ENCODE measurements around the gene UBXN7.

The UBXN7 gene

GRCh38 chr3:196444500-196444894 is 12.3 kb upstream of the UBXN7 start:
- Histone ChIP-seq H3K18ac (ENCODE audit: low read length) (no peak overlapping the region), H3K9ac (ENCODE audit: low read length) (no peak overlapping the region), H3K4me2 (ENCODE audit: low read length) (no peak overlapping the region), H4K91ac (ENCODE audit: low read depth, low read length) (no peak overlapping the region), H3K4me1 (ENCODE audit: control insufficient read depth in 1 of 2, insufficient read depth in 2 of 2, low read length in 2 of 2) (no peaks in the 10 kb centered on the region), H2BK5ac (ENCODE audit: low read depth, low read length, poor library complexity) (no peak overlapping the region), H4K8ac (ENCODE audit: low read depth, low read length) (no peak overlapping the region), H4K12ac (ENCODE audit: low read depth, low read length) (no peak overlapping the region), H3K4me3 (ENCODE audit: low read depth, low read length) (no peak overlapping the region), H3K9me3 (ENCODE audit: insufficient read depth, low read depth, low read length) (no peaks in the 10 kb centered on the region), H3K36me3 (ENCODE audit: control insufficient read depth in 1 of 2, insufficient read depth in 2 of 2, low read length in 2 of 2) (no peaks in the 10 kb centered on the region), H3K14ac (ENCODE audit: low read length) (no peak overlapping the region), H3K4ac (ENCODE audit: low read depth, low read length) (no peak overlapping the region), H3K27me3 (ENCODE audit: insufficient read depth, low read length) (no peaks in the 10 kb centered on the region), H3K27ac (ENCODE audit: low read depth, low read length) (no peak overlapping the region), H3K79me1 (ENCODE audit: low read length) (no peaks in the 10 kb centered on the region), H3K79me2 (ENCODE audit: control insufficient read depth, insufficient read depth, low read length, poor library complexity) (no peaks in the 10 kb centered on the region), H2BK120ac (ENCODE audit: insufficient read depth, low read length, poor library complexity) (no peak overlapping the region), H2AK5ac (ENCODE audit: low read length) (no peak overlapping the region), H3K23ac (ENCODE audit: low read length) (no peak overlapping the region), H2BK12ac (ENCODE audit: low read length) (no peak overlapping the region), H2AFZ (ENCODE audit: insufficient read depth, low read length, poor library complexity) (no peak overlapping the region)
- no CpG with 5 or more reads among the region's 2 CpGs for WGBS (ENCODE audit: extremely low coverage, insufficient coverage, insufficient read length)
- no peak for DNase-seq

- H3K36me3 ChIP-seq (ENCODE audit: control insufficient read depth in 1 of 2, insufficient read depth in 2 of 2, low read length in 2 of 2) = no peaks in the 10 kb centered on the region
- no peak overlapping the region for H2AK5ac ChIP-seq (ENCODE audit: low read length)
- no peak overlapping the region for H2BK5ac ChIP-seq (ENCODE audit: low read depth, low read length, poor library complexity)
- no peaks in the 10 kb centered on the region for H3K79me2 ChIP-seq (ENCODE audit: control insufficient read depth, insufficient read depth, low read length, poor library complexity)
- H3K4me2 ChIP-seq (ENCODE audit: low read length) = no peak overlapping the region
- no peak overlapping the region for H3K23ac ChIP-seq (ENCODE audit: low read length)
- H3K9ac ChIP-seq (ENCODE audit: low read length) = no peak overlapping the region
- no peak overlapping the region for H4K12ac ChIP-seq (ENCODE audit: low read depth, low read length)
- no peak overlapping the region for H2BK120ac ChIP-seq (ENCODE audit: insufficient read depth, low read length, poor library complexity)
- H3K4ac ChIP-seq (ENCODE audit: low read depth, low read length) = no peak overlapping the region
- no peak overlapping the region for H4K8ac ChIP-seq (ENCODE audit: low read depth, low read length)
- DNase-seq = no peak
- H3K18ac ChIP-seq (ENCODE audit: low read length) = no peak overlapping the region
- no peaks in the 10 kb centered on the region for H3K9me3 ChIP-seq (ENCODE audit: insufficient read depth, low read depth, low read length)
- no peak overlapping the region for H4K91ac ChIP-seq (ENCODE audit: low read depth, low read length)
- no peak overlapping the region for H3K27ac ChIP-seq (ENCODE audit: low read depth, low read length)
- H3K4me1 ChIP-seq (ENCODE audit: control insufficient read depth in 1 of 2, insufficient read depth in 2 of 2, low read length in 2 of 2) = no peaks in the 10 kb centered on the region
- H2AFZ ChIP-seq (ENCODE audit: insufficient read depth, low read length, poor library complexity) = no peak overlapping the region
- H2BK12ac ChIP-seq (ENCODE audit: low read length) = no peak overlapping the region
- no peak overlapping the region for H3K14ac ChIP-seq (ENCODE audit: low read length)
- WGBS (ENCODE audit: extremely low coverage, insufficient coverage, insufficient read length) = no CpG with 5 or more reads among the region's 3 CpGs
- H3K27me3 ChIP-seq (ENCODE audit: insufficient read depth, low read length) = no peaks in the 10 kb centered on the region
- H3K79me1 ChIP-seq (ENCODE audit: low read length) = no peaks in the 10 kb centered on the region
- no peak overlapping the region for H3K4me3 ChIP-seq (ENCODE audit: low read depth, low read length)
Observed at GRCh38 chr3:196440696-196441095, 8.5 kb upstream of the UBXN7 start.

GRCh38 chr3:196440041-196440537 is 7.9 kb upstream of the UBXN7 start:
- no peak overlapping the region for H3K27ac ChIP-seq (ENCODE audit: low read depth, low read length)
- no peak overlapping the region for H3K4me2 ChIP-seq (ENCODE audit: low read length)
- H3K79me2 ChIP-seq (ENCODE audit: control insufficient read depth, insufficient read depth, low read length, poor library complexity) = no peaks in the 10 kb centered on the region
- no peak for DNase-seq
- H3K4ac ChIP-seq (ENCODE audit: low read depth, low read length) = no peak overlapping the region
- H3K4me1 ChIP-seq (ENCODE audit: control insufficient read depth in 1 of 2, insufficient read depth in 2 of 2, low read length in 2 of 2) = no peaks in the 10 kb centered on the region
- no peak overlapping the region for H4K91ac ChIP-seq (ENCODE audit: low read depth, low read length)
- WGBS (ENCODE audit: extremely low coverage, insufficient coverage, insufficient read length) = no CpG with 5 or more reads among the region's 6 CpGs
- no peaks in the 10 kb centered on the region for H3K27me3 ChIP-seq (ENCODE audit: insufficient read depth, low read length)
- H3K23ac ChIP-seq (ENCODE audit: low read length) = no peak overlapping the region
- H2BK12ac ChIP-seq (ENCODE audit: low read length) = no peak overlapping the region
- H2AK5ac ChIP-seq (ENCODE audit: low read length) = no peak overlapping the region
- no peak overlapping the region for H2AFZ ChIP-seq (ENCODE audit: insufficient read depth, low read length, poor library complexity)
- H3K4me3 ChIP-seq (ENCODE audit: low read depth, low read length) = no peak overlapping the region
- H3K18ac ChIP-seq (ENCODE audit: low read length) = no peak overlapping the region
- no peak overlapping the region for H2BK5ac ChIP-seq (ENCODE audit: low read depth, low read length, poor library complexity)
- H2BK120ac ChIP-seq (ENCODE audit: insufficient read depth, low read length, poor library complexity) = no peak overlapping the region
- H3K9ac ChIP-seq (ENCODE audit: low read length) = no peak overlapping the region
- H3K14ac ChIP-seq (ENCODE audit: low read length) = no peak overlapping the region
- no peak overlapping the region for H4K12ac ChIP-seq (ENCODE audit: low read depth, low read length)
- no peaks in the 10 kb centered on the region for H3K36me3 ChIP-seq (ENCODE audit: control insufficient read depth in 1 of 2, insufficient read depth in 2 of 2, low read length in 2 of 2)
- H4K8ac ChIP-seq (ENCODE audit: low read depth, low read length) = no peak overlapping the region
- no peaks in the 10 kb centered on the region for H3K9me3 ChIP-seq (ENCODE audit: insufficient read depth, low read depth, low read length)
- H3K79me1 ChIP-seq (ENCODE audit: low read length) = no peaks in the 10 kb centered on the region

GRCh38 chr3:196431181-196432136 is 768 bp downstream of the UBXN7 start:
- peak overlapping the region; percentile 99 for H3K4ac ChIP-seq (ENCODE audit: low read depth, low read length)
- peak overlapping the region; percentile 95 for H4K12ac ChIP-seq (ENCODE audit: low read depth, low read length)
- H3K36me3 ChIP-seq (ENCODE audit: control insufficient read depth in 1 of 2, insufficient read depth in 2 of 2, low read length in 2 of 2) = peaks cover 0 to 7% of the 10 kb centered on the region in 2 experiments
- H3K9me3 ChIP-seq (ENCODE audit: insufficient read depth, low read depth, low read length) = no peaks in the 10 kb centered on the region
- no peaks in the 10 kb centered on the region for H3K4me1 ChIP-seq (ENCODE audit: control insufficient read depth in 1 of 2, insufficient read depth in 2 of 2, low read length in 2 of 2)
- peaks cover 16% of the 10 kb centered on the region for H3K79me2 ChIP-seq (ENCODE audit: control insufficient read depth, insufficient read depth, low read length, poor library complexity)
- no peaks in the 10 kb centered on the region for H3K27me3 ChIP-seq (ENCODE audit: insufficient read depth, low read length)
- peak overlapping the region; percentile 82 for H3K14ac ChIP-seq (ENCODE audit: low read length)
- DNase-seq = peak; percentile 27 to 73
- H2BK120ac ChIP-seq (ENCODE audit: insufficient read depth, low read length, poor library complexity) = peak overlapping the region; percentile 48
- H3K4me3 ChIP-seq (ENCODE audit: low read depth, low read length) = peak overlapping the region; percentile 93
- peak overlapping the region; percentile 83 for H3K9ac ChIP-seq (ENCODE audit: low read length)
- WGBS (ENCODE audit: extremely low coverage, insufficient coverage, insufficient read length) = no CpG with 5 or more reads among the region's 50 CpGs
- peak overlapping the region; percentile 77 for H4K91ac ChIP-seq (ENCODE audit: low read depth, low read length)
- peak overlapping the region; percentile 72 for H2AFZ ChIP-seq (ENCODE audit: insufficient read depth, low read length, poor library complexity)
- H2BK5ac ChIP-seq (ENCODE audit: low read depth, low read length, poor library complexity) = peak overlapping the region; percentile 79
- peak overlapping the region; percentile 27 for H3K27ac ChIP-seq (ENCODE audit: low read depth, low read length)
- no peak overlapping the region for H3K23ac ChIP-seq (ENCODE audit: low read length)
- H2BK12ac ChIP-seq (ENCODE audit: low read length) = peak overlapping the region; percentile 15
- peak overlapping the region; percentile 95 for H3K4me2 ChIP-seq (ENCODE audit: low read length)
- peaks cover 13% of the 10 kb centered on the region for H3K79me1 ChIP-seq (ENCODE audit: low read length)
- H2AK5ac ChIP-seq (ENCODE audit: low read length) = peak overlapping the region; percentile 78
- peak overlapping the region; percentile 71 for H3K18ac ChIP-seq (ENCODE audit: low read length)
- H4K8ac ChIP-seq (ENCODE audit: low read depth, low read length) = peak overlapping the region; percentile 86

Data from trophoblast cell (in vitro differentiated cells and primary cell).